Raji (cell line): Measurements from ENCODE around the gene TMED9.

Experiments used
- POLR2A ChIP-seq: IDR thresholded peaks from 2 replicates; pipeline ENCODE4 v1.6.1; 2011; ENCODE audit warnings: low read depth, low read length, control low read depth; ENCODE audit not compliant: insufficient read depth

Gene TMED9

GRCh38 chr5:177592010-177592834 lies at the start of gene TMED9:
TSS of gene TMED9 (plus strand) at chr5:177592203. CDS start at chr5:177592215, 12 bp downstream.
- TF ChIP-seq POLR2A = peak; percentile 95

GRCh38 chr5:177542816-177543465 lies 49.1 kb upstream of the TMED9 start:
- no peak for TF ChIP-seq POLR2A

- no peak for TF ChIP-seq POLR2A
Measured at GRCh38 chr5:177545487-177546257, 46.3 kb upstream of the TMED9 start.

GRCh38 chr5:177546258-177546741 lies 45.7 kb upstream of the TMED9 start:
- TF ChIP-seq POLR2A = no peak

- no peak for TF ChIP-seq POLR2A
Measured at GRCh38 chr5:177547736-177548135, 44.3 kb upstream of the TMED9 start.

- no peak for TF ChIP-seq POLR2A
Measured at GRCh38 chr5:177548495-177548894, 43.5 kb upstream of the TMED9 start.

GRCh38 chr5:177550122-177550521 lies 41.9 kb upstream of the TMED9 start:
- no peak for TF ChIP-seq POLR2A

GRCh38 chr5:177552839-177553455 lies 39.1 kb upstream of the TMED9 start:
- no peak for TF ChIP-seq POLR2A

- TF ChIP-seq POLR2A = no peak
Measured at GRCh38 chr5:177553671-177554429, 38.2 kb upstream of the TMED9 start.

GRCh38 chr5:177554474-177555111 lies 37.4 kb upstream of the TMED9 start, which contains the start of gene FAM193B:
TSS of gene FAM193B (minus strand) at chr5:177554563. CDS start at chr5:177554458, 105 bp downstream.
- TF ChIP-seq POLR2A = peak; percentile 61

- TF ChIP-seq POLR2A = no peak
Measured at GRCh38 chr5:177555228-177555627, 36.8 kb upstream of the TMED9 start.

GRCh38 chr5:177555665-177556064 lies 36.3 kb upstream of the TMED9 start:
- no peak for TF ChIP-seq POLR2A

- no peak for TF ChIP-seq POLR2A
Measured at GRCh38 chr5:177557041-177557647, 34.9 kb upstream of the TMED9 start.

GRCh38 chr5:177557796-177558195 lies 34.2 kb upstream of the TMED9 start:
- no peak for TF ChIP-seq POLR2A

- no peak for TF ChIP-seq POLR2A
Measured at GRCh38 chr5:177565046-177565445, 27.0 kb upstream of the TMED9 start.
